Hepatocyte (in vitro differentiated cells): ENCODE measurements around the gene LCN15.

Source experiments
- EZH2 ChIP-seq: fragments of 200-600 bp; sonication (generic); IDR thresholded peaks from 2 replicates; pipeline ENCODE4 v1.6.1; 2016; ENCODE audit warnings: antibody characterized with exemption, mild to moderate bottlenecking, borderline replicate concordance
- EZH2phosphoT487 ChIP-seq: fragments of 200-600 bp; sonication (generic); IDR thresholded peaks from one replicate; pipeline ENCODE4 v1.6.1; 2018; ENCODE audit warnings: antibody characterized with exemption, mild to moderate bottlenecking, low read depth, moderate library complexity; ENCODE audit not compliant: unreplicated experiment, severe bottlenecking
- TF ChIP-seq, protein P1 (sequence below): fragments of 200-600 bp; sonication (generic); IDR thresholded peaks from 2 replicates; pipeline ENCODE4 v1.5.1; 2016; ENCODE audit warnings: antibody characterized with exemption, mild to moderate bottlenecking; ENCODE audit not compliant: poor library complexity

GRCh38 chr9:136805207-136805740 is 41.0 kb upstream of the LCN15 start:
- TF ChIP-seq, protein P1, sequence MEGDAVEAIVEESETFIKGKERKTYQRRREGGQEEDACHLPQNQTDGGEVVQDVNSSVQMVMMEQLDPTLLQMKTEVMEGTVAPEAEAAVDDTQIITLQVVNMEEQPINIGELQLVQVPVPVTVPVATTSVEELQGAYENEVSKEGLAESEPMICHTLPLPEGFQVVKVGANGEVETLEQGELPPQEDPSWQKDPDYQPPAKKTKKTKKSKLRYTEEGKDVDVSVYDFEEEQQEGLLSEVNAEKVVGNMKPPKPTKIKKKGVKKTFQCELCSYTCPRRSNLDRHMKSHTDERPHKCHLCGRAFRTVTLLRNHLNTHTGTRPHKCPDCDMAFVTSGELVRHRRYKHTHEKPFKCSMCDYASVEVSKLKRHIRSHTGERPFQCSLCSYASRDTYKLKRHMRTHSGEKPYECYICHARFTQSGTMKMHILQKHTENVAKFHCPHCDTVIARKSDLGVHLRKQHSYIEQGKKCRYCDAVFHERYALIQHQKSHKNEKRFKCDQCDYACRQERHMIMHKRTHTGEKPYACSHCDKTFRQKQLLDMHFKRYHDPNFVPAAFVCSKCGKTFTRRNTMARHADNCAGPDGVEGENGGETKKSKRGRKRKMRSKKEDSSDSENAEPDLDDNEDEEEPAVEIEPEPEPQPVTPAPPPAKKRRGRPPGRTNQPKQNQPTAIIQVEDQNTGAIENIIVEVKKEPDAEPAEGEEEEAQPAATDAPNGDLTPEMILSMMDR = no peak
- TF ChIP-seq EZH2phosphoT487 (no peak), EZH2 (no peak)
